Gastroesophageal sphincter (tissue), 3 donors: ENCODE results near the gene FBXO31.

ENCODE experiments used
- CTCF ChIP-seq, 4 experiments: fragments of 200-600 bp in 2 of 4; fragments of 450-650 bp in 2 of 4; sonication (generic) in 1 of 4; IDR thresholded peaks; one replicate each; pipeline ENCODE4 v1.5.1; 2017 to 2019; ENCODE audit warnings: antibody characterized with exemption in 4 of 4, mild to moderate bottlenecking in 2 of 4, moderate library complexity in 2 of 4
- EP300 ChIP-seq: sonication (generic); formaldehyde crosslinking; IDR thresholded peaks from one replicate; pipeline ENCODE4 v1.6.1; 2017; ENCODE audit warnings: antibody characterized with exemption, mild to moderate bottlenecking
- POLR2A ChIP-seq, 2 donors: fragments of 450-650 bp; IDR thresholded peaks; one replicate each; pipeline ENCODE4 v1.6.1; 2017; ENCODE audit warnings: antibody characterized with exemption in 2 of 2, mild to moderate bottlenecking in 2 of 2, moderate library complexity in 1 of 2
- POLR2AphosphoS5 ChIP-seq: sonication (generic); formaldehyde crosslinking; IDR thresholded peaks from one replicate; pipeline ENCODE4 v1.6.1; 2017; ENCODE audit warnings: antibody characterized with exemption

- TF ChIP-seq CTCF (IDR thresholded peaks at IDR 0.05) (no peak), EP300 (no peak), POLR2AphosphoS5 (no peak), POLR2A (IDR thresholded peaks at IDR 0.05) (no peak)
These were observed 43.4 kb downstream of the FBXO31 start for GRCh38 chr16:87340198-87340597.
